GM12878 (cell line): Measurements from ENCODE around the gene C1orf198. TPM values are rescaled to one million over a fixed set of nuclear protein-coding genes. Genes with fewer than 3 reads are reported as not detected.

Experiments used
- CBX5 ChIP-seq: sonication (generic); IDR thresholded peaks from 2 replicates; pipeline ENCODE4 v1.6.1; 2016; ENCODE audit warnings: low read depth, moderate library complexity, mild to moderate bottlenecking, inconsistent platforms
- CEBPZ ChIP-seq: fragments of 150-350 bp; IDR thresholded peaks from 2 replicates; pipeline ENCODE4 v1.6.1; 2016; ENCODE audit warnings: low read depth, low read length
- E2F8 ChIP-seq: fragments of 450-650 bp; IDR thresholded peaks from 2 replicates; pipeline ENCODE4 v1.6.1; 2018; ENCODE audit warnings: mild to moderate bottlenecking, low read depth, moderate library complexity; ENCODE audit not compliant: partially characterized antibody
- EZH2 ChIP-seq: IDR thresholded peaks from 2 replicates; pipeline ENCODE4 v1.6.1; 2012; ENCODE audit warnings: low read depth, mild to moderate bottlenecking, control low read depth, inconsistent platforms, low read length, borderline replicate concordance; ENCODE audit not compliant: control insufficient read depth
- IRF4 ChIP-seq: IDR thresholded peaks from 2 replicates; pipeline ENCODE4 v1.6.1; 2011; ENCODE audit warnings: low read depth, low read length
- JUNB ChIP-seq: IDR thresholded peaks from 2 replicates; pipeline ENCODE4 v1.6.1; 2016; ENCODE audit warnings: antibody characterized with exemption, mild to moderate bottlenecking
- LARP7 ChIP-seq: fragments of 450-650 bp; IDR thresholded peaks from 2 replicates; pipeline ENCODE4 v1.6.1; 2017; ENCODE audit warnings: mild to moderate bottlenecking
- NBN ChIP-seq: fragments of 450-650 bp; IDR thresholded peaks from 2 replicates; pipeline ENCODE4 v1.6.1; 2016
- PAX8 ChIP-seq: fragments of 450-650 bp; IDR thresholded peaks from 2 replicates; pipeline ENCODE4 v1.6.1; 2017; ENCODE audit warnings: mild to moderate bottlenecking, moderate library complexity
- ZBTB11 ChIP-seq: fragments of 450-650 bp; formaldehyde crosslinking; IDR thresholded peaks from 2 replicates; pipeline ENCODE4 v1.5.0; 2022; ENCODE audit warnings: mild to moderate bottlenecking, missing genetic modification characterization
- polyA plus RNA-seq, 11 experiments: library from polyadenylated mRNA; depleted of rRNA in 4 of 11; unstranded in 6 of 11; stranded (reverse) in 5 of 11; fragments of >200 nt; fragmentation: Nextera tagmentation in 4 of 11; fragmentation: Illumina TruSeq in 1 of 11; extraction: Ambion mirVana in 4 of 11; extraction: Trizol in 1 of 11; gene quantifications; 1 replicate in 1 of 11; 2 replicates in 10 of 11; pipeline versions ENCODE4 v1.2.1 to v1.2.3, GENCODE V29; 2011 to 2016; ENCODE audit warnings: inconsistent platforms in 2 of 11, missing spikeins in 2 of 11, low read depth in 1 of 11
- total RNA-seq, 4 experiments: library from RNA; depleted of rRNA in 3 of 4; stranded (reverse); fragments of >200 nt in 3 of 4; fragmentation: Illumina TruSeq in 1 of 4; extraction: Trizol in 1 of 4; gene quantifications; 2 replicates each; pipeline versions ENCODE4 v1.2.1 to v1.2.3, GENCODE V29; 2013 to 2021

C1orf198 gene
- total and polyA plus RNA-seq, 10 of the 15 experiments (the other 5 are each of a cell fraction or from before 2014, with no cell fraction given), result 0.16 to 2.8 (median 1.1) TPM

GRCh38 chr1:230894032-230894431 is 25.7 kb upstream of the C1orf198 start (continued):
- no peak for TF ChIP-seq E2F8
- TF ChIP-seq CEBPZ, result no peak
- no peak for TF ChIP-seq JUNB
- no peak for TF ChIP-seq LARP7
- TF ChIP-seq PAX8, result no peak
- no peak for TF ChIP-seq ZBTB11
- no peak for TF ChIP-seq CBX5
- no peak for TF ChIP-seq NBN
- no peak for TF ChIP-seq IRF4
- TF ChIP-seq EZH2, result no peak
